Islet of Langerhans (tissue), 1 donor: ENCODE data around the gene AKR1B15.
"Not testable (repeated sequence)": the region's sequence is repeated elsewhere in the genome, so short reads cannot be mapped to it uniquely, and the experiment has no call there.

Experiments used
- FAIRE-seq: peaks from one replicate; lab custom pipeline; 2011; peaks lifted over from hg19 to GRCh38; lab: Jason Lieb, UNC

Gene AKR1B15

GRCh38 chr7:134563398-134563749 is 14.5 kb downstream of the AKR1B15 start:
- not testable (repeated sequence) for FAIRE-seq

- no peak for FAIRE-seq
These were observed 16.8 kb downstream of the AKR1B15 start for GRCh38 chr7:134565643-134566136.

- no peak for FAIRE-seq
These were observed 18.5 kb downstream of the AKR1B15 start for GRCh38 chr7:134567368-134567767.

GRCh38 chr7:134569962-134570361 is 21.1 kb downstream of the AKR1B15 start:
- not testable (repeated sequence) for FAIRE-seq

- FAIRE-seq: no peak
These were observed 22.2 kb downstream of the AKR1B15 start for GRCh38 chr7:134571101-134571500.

- FAIRE-seq: no peak
These were observed 23.0 kb downstream of the AKR1B15 start for GRCh38 chr7:134571746-134572461.

GRCh38 chr7:134574322-134574721 is 25.4 kb downstream of the AKR1B15 start:
- no peak for FAIRE-seq

- FAIRE-seq: no peak
These were observed 35.4 kb downstream of the AKR1B15 start for GRCh38 chr7:134584290-134584689.

GRCh38 chr7:134585897-134586296 is 37.0 kb downstream of the AKR1B15 start:
- no peak for FAIRE-seq

GRCh38 chr7:134587750-134588149 is 38.8 kb downstream of the AKR1B15 start:
- no peak for FAIRE-seq

GRCh38 chr7:134589491-134589941 is 40.6 kb downstream of the AKR1B15 start:
- FAIRE-seq: no peak

- FAIRE-seq: no peak
These were observed 44.9 kb downstream of the AKR1B15 start for GRCh38 chr7:134593530-134594392.

- FAIRE-seq: no peak
These were observed 46.0 kb downstream of the AKR1B15 start for GRCh38 chr7:134594877-134595276.

GRCh38 chr7:134599371-134599770 is 50.5 kb downstream of the AKR1B15 start:
- no peak for FAIRE-seq

GRCh38 chr7:134601459-134601858 is 52.5 kb downstream of the AKR1B15 start:
- no peak for FAIRE-seq

- FAIRE-seq: no peak
These were observed 54.1 kb downstream of the AKR1B15 start for GRCh38 chr7:134602881-134603451.

GRCh38 chr7:134605978-134606923 is 57.3 kb downstream of the AKR1B15 start:
- peak; percentile 38 for FAIRE-seq

- FAIRE-seq: no peak
These were observed 62.8 kb downstream of the AKR1B15 start for GRCh38 chr7:134611611-134612151.

GRCh38 chr7:134612197-134612596 is 63.3 kb downstream of the AKR1B15 start:
- FAIRE-seq: no peak

- no peak for FAIRE-seq
These were observed 64.9 kb downstream of the AKR1B15 start for GRCh38 chr7:134613623-134614347.

GRCh38 chr7:134616611-134617010 is 67.7 kb downstream of the AKR1B15 start:
- no peak for FAIRE-seq
